Posterior cingulate gyrus (tissue), 11 donors: ENCODE data around the gene RAB37.

Experiments
- DNase-seq, 10 donors: peaks; one replicate each; pipeline versions ENCODE4 v3.0.0 to v3.0.0-alpha.2; 2020 to 2021; ENCODE audit warnings: mixed read lengths in 3 of 10
- intact Hi-C: fragments of 100-400 bp; cut with DNase I; formaldehyde crosslinking; loops from one replicate; pipeline ENCODE4 v1.15.1; 2023

Gene RAB37

GRCh38 chr17:74795327-74796020, 58.4 kb downstream of the RAB37 start:
- intact Hi-C loops: no loop called here
- DNase-seq: peak in 2 of 10 donors; percentile 48 to 87

- intact Hi-C loops: no loop called here
- DNase-seq: no peak
Observed at GRCh38 chr17:74796211-74796610, 59.2 kb downstream of the RAB37 start.

DNA sequence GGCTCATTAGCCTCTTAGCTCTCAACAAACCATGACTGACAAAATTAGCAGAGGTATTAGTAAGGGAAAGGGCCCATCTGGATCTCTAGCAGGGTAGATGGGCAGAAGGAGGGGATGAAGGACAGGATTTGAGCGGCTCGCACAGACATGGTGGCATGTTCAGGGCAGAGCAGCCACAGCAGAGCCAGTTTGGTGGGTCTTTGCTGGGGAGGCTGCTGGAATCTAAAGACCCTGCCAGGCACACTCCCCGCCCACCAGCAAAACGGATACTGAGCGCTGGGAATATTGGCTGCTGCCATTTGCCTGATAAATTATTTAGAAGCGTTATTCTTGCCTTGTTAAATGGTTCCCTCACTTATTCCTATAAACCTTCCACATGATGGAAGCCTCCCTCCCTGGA, 59.8 kb downstream of the RAB37 start:
- intact Hi-C loops: no loop called here
- no peak for DNase-seq
